Measurements from ENCODE around the gene IFT43. TPM values are rescaled to one million over a fixed set of nuclear protein-coding genes. Genes with fewer than 3 reads are reported as not detected.

The IFT43 gene
- total RNA-seq, 2 donors from 2014 or later, result 46.3 to 49.6 TPM

GRCh38 chr14:75991753-75992152, 6.2 kb downstream of the IFT43 start:
- H3K4me3 Mint-ChIP-seq, result no peak overlapping the region
- peaks cover 17% of the 10 kb centered on the region for H3K4me1 Mint-ChIP-seq
- no peaks in the 10 kb centered on the region for H3K9me3 Mint-ChIP-seq
- 86 to 94% methylated on average over 3 to 4 of the region's 4 CpGs for WGBS, 2 experiments (ENCODE audit: insufficient coverage in 1 of 2, insufficient read length in 1 of 2)
- H3K4me1 ChIP-seq (ENCODE audit: control insufficient read depth, insufficient read depth, low read length), result peaks cover 14% of the 10 kb centered on the region
- peaks cover 35% of the 10 kb centered on the region for H3K36me3 ChIP-seq (ENCODE audit: control insufficient read depth, insufficient read depth, low read length)
- no peak overlapping the region for H3K4me3 ChIP-seq (ENCODE audit: low read length)
- no peaks in the 10 kb centered on the region for H3K9me3 ChIP-seq (ENCODE audit: control insufficient read depth, low read length)
- no peak overlapping the region for H3K27ac ChIP-seq (ENCODE audit: low read depth, low read length)
- DNase-seq, result no peak
- TF ChIP-seq CTCF (conservative IDR thresholded peaks at IDR 0.05), result no peak
- no peaks in the 10 kb centered on the region for H3K27me3 ChIP-seq (ENCODE audit: control insufficient read depth, insufficient read depth, low read length, poor library complexity, severe bottlenecking)
- peaks cover 2% of the 10 kb centered on the region for H3K27me3 Mint-ChIP-seq (ENCODE audit: insufficient read depth)
- H3K36me3 Mint-ChIP-seq (ENCODE audit: low read depth), result peaks cover 43% of the 10 kb centered on the region
- no peak overlapping the region for H3K9ac ChIP-seq (ENCODE audit: extremely low read depth, low read length, poor library complexity, severe bottlenecking)
- H3K27ac Mint-ChIP-seq, result no peak overlapping the region

DNA sequence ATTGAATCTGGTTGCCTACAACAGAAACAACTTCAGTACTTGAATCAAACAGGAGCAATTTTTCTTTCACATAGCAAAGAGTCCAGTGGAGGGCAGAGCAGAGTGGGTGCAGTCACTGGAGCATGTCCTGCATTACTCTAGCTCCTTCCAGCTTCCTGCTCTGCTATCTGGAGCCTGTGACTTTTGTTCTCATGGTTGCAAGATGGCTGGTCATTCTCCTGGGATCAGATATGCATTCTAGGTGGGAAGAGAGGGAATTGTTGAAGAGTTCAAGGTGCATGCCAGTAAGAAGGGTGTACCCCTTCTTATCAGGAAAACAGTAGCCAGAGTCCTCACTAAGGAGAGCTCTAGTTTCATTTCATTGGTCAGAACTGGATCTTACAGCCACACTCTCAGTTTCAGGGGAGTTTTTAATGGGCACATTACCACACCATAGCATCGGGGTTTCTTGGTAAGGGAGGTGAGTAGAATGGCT, 8.0 kb downstream of the IFT43 start:
- H3K27ac Mint-ChIP-seq, result no peak overlapping the region
- no CpG with 5 or more reads among the region's 1 CpG for WGBS, 2 experiments (ENCODE audit: insufficient coverage in 1 of 2, insufficient read length in 1 of 2)
- TF ChIP-seq CTCF (conservative IDR thresholded peaks at IDR 0.05), result no peak

GRCh38 chr14:75995372-75996041, 9.9 kb downstream of the IFT43 start:
- WGBS, 2 experiments (ENCODE audit: insufficient coverage in 1 of 2, insufficient read length in 1 of 2), result 94% methylated on average over 13 to 17 of the region's 17 CpGs
- Mint-ChIP-seq H3K27ac (no peak overlapping the region), H3K4me1 (peaks cover 15% of the 10 kb centered on the region), H3K9me3 (no peaks in the 10 kb centered on the region), H3K36me3 (ENCODE audit: low read depth) (peaks cover 57% of the 10 kb centered on the region), H3K4me3 (no peak overlapping the region), H3K27me3 (ENCODE audit: insufficient read depth) (no peaks in the 10 kb centered on the region)
- H3K36me3 ChIP-seq (ENCODE audit: control insufficient read depth, insufficient read depth, low read length), result peaks cover 48% of the 10 kb centered on the region
- no peak for TF ChIP-seq CTCF (conservative IDR thresholded peaks at IDR 0.05)
- no peaks in the 10 kb centered on the region for H3K9me3 ChIP-seq (ENCODE audit: control insufficient read depth, low read length)
- H3K4me3 ChIP-seq (ENCODE audit: low read length), result no peak overlapping the region
- H3K4me1 ChIP-seq (ENCODE audit: control insufficient read depth, insufficient read depth, low read length), result peaks cover 14% of the 10 kb centered on the region
- H3K27me3 ChIP-seq (ENCODE audit: control insufficient read depth, insufficient read depth, low read length, poor library complexity, severe bottlenecking), result no peaks in the 10 kb centered on the region
- no peak overlapping the region for H3K9ac ChIP-seq (ENCODE audit: extremely low read depth, low read length, poor library complexity, severe bottlenecking)
- peak; percentile 33 for DNase-seq
- no peak overlapping the region for H3K27ac ChIP-seq (ENCODE audit: low read depth, low read length)

More for the DNA sequence above, 8.0 kb downstream of the IFT43 start:
- Histone ChIP-seq H3K27ac (ENCODE audit: low read depth, low read length) (no peak overlapping the region), H3K9ac (ENCODE audit: extremely low read depth, low read length, poor library complexity, severe bottlenecking) (no peak overlapping the region), H3K4me3 (ENCODE audit: low read length) (no peak overlapping the region), H3K36me3 (ENCODE audit: control insufficient read depth, insufficient read depth, low read length) (peaks cover 52% of the 10 kb centered on the region), H3K27me3 (ENCODE audit: control insufficient read depth, insufficient read depth, low read length, poor library complexity, severe bottlenecking) (no peaks in the 10 kb centered on the region), H3K4me1 (ENCODE audit: control insufficient read depth, insufficient read depth, low read length) (peaks cover 14% of the 10 kb centered on the region), H3K9me3 (ENCODE audit: control insufficient read depth, low read length) (no peaks in the 10 kb centered on the region)
- peak; percentile 16 for DNase-seq
- no peak overlapping the region for H3K4me3 Mint-ChIP-seq
- H3K4me1 Mint-ChIP-seq, result peaks cover 15% of the 10 kb centered on the region
- H3K9me3 Mint-ChIP-seq, result no peaks in the 10 kb centered on the region
- H3K27me3 Mint-ChIP-seq (ENCODE audit: insufficient read depth), result peaks cover 2% of the 10 kb centered on the region
- peaks cover 58% of the 10 kb centered on the region for H3K36me3 Mint-ChIP-seq (ENCODE audit: low read depth)
